DND-41 (cell line): ENCODE data around the gene EXOC4.

Source experiments
- ATAC-seq: fragments of 200-7000 bp; cut with Tn5 transposase; 3 replicates; pipeline ENCODE4 v1.9.1; 2021; ENCODE audit warnings: low read depth; ENCODE audit not compliant: insufficient read depth
- DNase-seq: peaks from one replicate; pipeline ENCODE4 v3.0.0-alpha.2; 2020
- H2AFZ ChIP-seq: 2 replicates; pipeline ENCODE4 v1.6.0; 2012; ENCODE audit warnings: low read depth, low read length
- H3K27ac ChIP-seq: 2 replicates; pipeline ENCODE4 v1.5.1; 2012; ENCODE audit warnings: low read length, inconsistent platforms
- H3K27me3 ChIP-seq: fragments of 200-600 bp; sonication (generic); 2 replicates; pipeline ENCODE4 v1.6.0; 2012; ENCODE audit warnings: low read length, mild to moderate bottlenecking, inconsistent platforms; ENCODE audit not compliant: insufficient read depth, poor library complexity
- H3K36me3 ChIP-seq: 2 replicates; pipeline ENCODE4 v1.5.1; 2012; ENCODE audit warnings: low read length, inconsistent platforms; ENCODE audit not compliant: insufficient read depth
- H3K4me1 ChIP-seq: 2 replicates; pipeline ENCODE4 v1.5.1; 2012; ENCODE audit warnings: mild to moderate bottlenecking, low read length; ENCODE audit not compliant: insufficient read depth
- H3K4me2 ChIP-seq: 2 replicates; pipeline ENCODE4 v1.6.0; 2012; ENCODE audit warnings: mild to moderate bottlenecking, moderate library complexity, low read length, inconsistent platforms; ENCODE audit not compliant: insufficient read depth
- H3K4me3 ChIP-seq, 2 experiments: fragments of 200-600 bp in 1 of 2; shearing (Covaris generic) in 1 of 2; 2 replicates each; pipeline ENCODE4 v1.5.1; 2012 to 2016; ENCODE audit warnings: inconsistent platforms in 2 of 2, low read length in 2 of 2, mild to moderate bottlenecking in 2 of 2, low read depth in 1 of 2, moderate library complexity in 1 of 2
- H3K79me2 ChIP-seq: 2 replicates; pipeline ENCODE4 v1.6.0; 2012; ENCODE audit warnings: low read length, inconsistent platforms; ENCODE audit not compliant: insufficient read depth
- H3K9ac ChIP-seq: 2 replicates; pipeline ENCODE4 v1.6.0; 2012; ENCODE audit warnings: low read depth, mild to moderate bottlenecking, inconsistent platforms, low read length, moderate library complexity
- H3K9me3 ChIP-seq: 2 replicates; pipeline ENCODE4 v1.5.1; 2012; ENCODE audit warnings: low read length, moderate library complexity, mild to moderate bottlenecking, inconsistent platforms; ENCODE audit not compliant: insufficient read depth, severe bottlenecking
- H4K20me1 ChIP-seq: 2 replicates; pipeline ENCODE4 v1.6.0; 2012; ENCODE audit warnings: low read length; ENCODE audit not compliant: insufficient read depth
- CTCF ChIP-seq: IDR thresholded peaks from 2 replicates; pipeline ENCODE4 v1.5.1; 2012; ENCODE audit warnings: borderline replicate concordance, low read length, moderate library complexity, mild to moderate bottlenecking; ENCODE audit not compliant: poor library complexity, severe bottlenecking; ENCODE audit errors: extremely low read depth
- EZH2 ChIP-seq: IDR thresholded peaks from 3 replicates; pipeline ENCODE4 v1.6.1; 2012; ENCODE audit warnings: borderline replicate concordance, low read depth, mild to moderate bottlenecking, moderate library complexity, low read length, inconsistent platforms; ENCODE audit not compliant: severe bottlenecking

Gene EXOC4

GRCh38 chr7:133724694-133725093, 471.8 kb downstream of the EXOC4 start:
- H3K9ac ChIP-seq = no peak overlapping the region
- H3K27me3 ChIP-seq = no peaks in the 10 kb centered on the region
- no peaks in the 10 kb centered on the region for H3K79me2 ChIP-seq
- H3K4me2 ChIP-seq = no peak overlapping the region
- TF ChIP-seq EZH2 (no peak), CTCF (no peak)
- H4K20me1 ChIP-seq = no peaks in the 10 kb centered on the region
- DNase-seq (no peak), ATAC-seq (no peak)
- no peaks in the 10 kb centered on the region for H3K36me3 ChIP-seq
- no peaks in the 10 kb centered on the region for H3K9me3 ChIP-seq
- no peak overlapping the region for H3K27ac ChIP-seq
- no peaks in the 10 kb centered on the region for H3K4me1 ChIP-seq
- H2AFZ ChIP-seq = no peak overlapping the region
- no peak overlapping the region for H3K4me3 ChIP-seq

GRCh38 chr7:133727476-133728214, 474.8 kb downstream of the EXOC4 start:
- no peak for ATAC-seq
- H2AFZ ChIP-seq = no peak overlapping the region
- H3K9me3 ChIP-seq = no peaks in the 10 kb centered on the region

GRCh38 chr7:133730360-133730759, 477.5 kb downstream of the EXOC4 start:
- Histone ChIP-seq H2AFZ (no peak overlapping the region), H3K4me2 (no peak overlapping the region), H3K9ac (no peak overlapping the region), H3K36me3 (no peaks in the 10 kb centered on the region), H3K27ac (no peak overlapping the region), H4K20me1 (no peaks in the 10 kb centered on the region), H3K79me2 (no peaks in the 10 kb centered on the region), H3K9me3 (no peaks in the 10 kb centered on the region), H3K4me3 (no peak overlapping the region), H3K27me3 (no peaks in the 10 kb centered on the region), H3K4me1 (no peaks in the 10 kb centered on the region)
- ATAC-seq (no peak), DNase-seq (no peak)
- no peak for TF ChIP-seq CTCF
- TF ChIP-seq EZH2 = no peak

More at GRCh38 chr7:133727476-133728214, 474.8 kb downstream of the EXOC4 start:
- no peak overlapping the region for H3K4me2 ChIP-seq
- no peak overlapping the region for H3K27ac ChIP-seq
- H3K4me3 ChIP-seq = no peak overlapping the region
- H3K4me1 ChIP-seq = no peaks in the 10 kb centered on the region
- TF ChIP-seq EZH2 = no peak
- TF ChIP-seq CTCF = no peak
- H3K9ac ChIP-seq = no peak overlapping the region
- H3K79me2 ChIP-seq = no peaks in the 10 kb centered on the region
- no peaks in the 10 kb centered on the region for H3K27me3 ChIP-seq
- no peaks in the 10 kb centered on the region for H3K36me3 ChIP-seq
- DNase-seq = no peak
- H4K20me1 ChIP-seq = no peaks in the 10 kb centered on the region
